ENCODE measurements around the gene C10orf105. TPM values are rescaled to one million over a fixed set of nuclear protein-coding genes. Genes with fewer than 3 reads are reported as not detected.

C10orf105 gene
- total RNA-seq, 1 donor from 2014 or later: not detected

DNA sequence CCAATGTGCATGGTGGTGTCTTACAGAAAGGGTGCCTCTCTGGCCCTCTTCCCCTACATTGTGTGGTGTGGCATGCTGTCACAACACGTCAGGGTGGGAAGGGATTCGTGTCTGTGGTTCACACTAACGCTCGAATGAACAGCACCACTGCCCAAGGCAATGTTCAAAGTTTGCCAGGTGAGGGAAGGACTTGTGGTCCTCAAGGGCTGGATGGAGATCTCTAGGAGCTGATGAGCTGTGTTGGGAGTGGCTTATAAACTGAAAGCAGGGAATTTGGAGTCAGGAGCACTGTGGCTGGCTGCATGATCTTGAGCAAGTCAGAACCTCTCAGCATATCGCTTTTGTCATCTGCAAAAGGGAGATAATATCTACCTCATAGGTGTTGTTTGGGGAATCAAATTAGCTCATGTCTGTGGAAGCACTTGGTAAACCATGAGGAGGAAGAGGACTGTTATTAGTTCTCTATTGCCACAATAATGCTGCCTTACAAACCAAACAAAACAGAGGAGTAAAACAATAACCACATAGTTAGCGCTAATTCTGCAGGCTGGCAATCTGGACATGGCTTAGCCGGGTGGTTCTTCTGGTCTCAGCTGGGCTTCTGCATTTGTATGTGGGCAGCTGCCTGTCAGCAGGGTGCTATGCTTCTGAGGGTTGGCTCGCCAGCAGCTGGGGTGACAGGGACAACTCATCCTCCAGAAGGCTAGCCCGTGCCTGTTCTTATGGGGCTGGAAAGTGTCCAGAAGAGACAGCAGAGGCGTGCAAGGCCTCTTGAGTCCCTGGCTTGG, 22.9 kb upstream of the C10orf105 start:
- Mint-ChIP-seq H3K4me1 (peaks cover 59% of the 10 kb centered on the region), H3K27me3 (no peaks in the 10 kb centered on the region), H3K9me3 (no peaks in the 10 kb centered on the region), H3K36me3 (ENCODE audit: low read depth) (no peaks in the 10 kb centered on the region), H3K4me3 (no peak overlapping the region), H3K27ac (peak overlapping the region; percentile 1)
- TF ChIP-seq, protein P1, sequence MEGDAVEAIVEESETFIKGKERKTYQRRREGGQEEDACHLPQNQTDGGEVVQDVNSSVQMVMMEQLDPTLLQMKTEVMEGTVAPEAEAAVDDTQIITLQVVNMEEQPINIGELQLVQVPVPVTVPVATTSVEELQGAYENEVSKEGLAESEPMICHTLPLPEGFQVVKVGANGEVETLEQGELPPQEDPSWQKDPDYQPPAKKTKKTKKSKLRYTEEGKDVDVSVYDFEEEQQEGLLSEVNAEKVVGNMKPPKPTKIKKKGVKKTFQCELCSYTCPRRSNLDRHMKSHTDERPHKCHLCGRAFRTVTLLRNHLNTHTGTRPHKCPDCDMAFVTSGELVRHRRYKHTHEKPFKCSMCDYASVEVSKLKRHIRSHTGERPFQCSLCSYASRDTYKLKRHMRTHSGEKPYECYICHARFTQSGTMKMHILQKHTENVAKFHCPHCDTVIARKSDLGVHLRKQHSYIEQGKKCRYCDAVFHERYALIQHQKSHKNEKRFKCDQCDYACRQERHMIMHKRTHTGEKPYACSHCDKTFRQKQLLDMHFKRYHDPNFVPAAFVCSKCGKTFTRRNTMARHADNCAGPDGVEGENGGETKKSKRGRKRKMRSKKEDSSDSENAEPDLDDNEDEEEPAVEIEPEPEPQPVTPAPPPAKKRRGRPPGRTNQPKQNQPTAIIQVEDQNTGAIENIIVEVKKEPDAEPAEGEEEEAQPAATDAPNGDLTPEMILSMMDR (IDR thresholded peaks at IDR 0.05): no peak
- CTCF ChIA-PET: interaction anchor here (1.5 kb wide), 1 partner anchor 154 kb away, joined by 4 read pairs; no protein-coding TSS in a partner anchor
- DNase-seq (no peak), ATAC-seq (ENCODE audit: low read depth) (no peak)
- intact Hi-C loops (cut with micrococcal nuclease): no loop called here
- POLR2A ChIA-PET: interaction anchor here (1.1 kb wide), 1 partner anchor 31 kb away, joined by 3 read pairs; the partner anchor contains the start of gene VSIR

DNA sequence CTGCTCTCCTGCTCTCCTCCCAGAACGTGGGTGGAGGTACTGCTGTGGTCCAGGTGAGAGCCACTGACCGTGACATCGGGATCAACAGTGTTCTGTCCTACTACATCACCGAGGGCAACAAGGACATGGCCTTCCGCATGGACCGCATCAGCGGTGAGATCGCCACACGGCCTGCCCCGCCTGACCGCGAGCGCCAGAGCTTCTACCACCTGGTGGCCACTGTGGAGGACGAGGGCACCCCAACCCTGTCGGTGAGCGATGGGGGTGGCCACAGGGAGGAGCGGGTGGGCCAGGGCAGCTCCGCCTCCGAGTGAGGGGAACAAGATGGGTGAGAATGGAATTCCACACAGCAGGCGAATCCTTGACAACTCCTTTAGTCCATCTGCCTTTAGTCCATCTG, 22.1 kb upstream of the C10orf105 start:
- intact Hi-C loops (cut with micrococcal nuclease): no loop called here
- H3K36me3 Mint-ChIP-seq (ENCODE audit: low read depth): no peaks in the 10 kb centered on the region
- ATAC-seq (ENCODE audit: low read depth): no peak
- TF ChIP-seq, protein P1 (IDR thresholded peaks at IDR 0.05): no peak
- H3K9me3 Mint-ChIP-seq: no peaks in the 10 kb centered on the region
- no peak for DNase-seq
- POLR2A ChIA-PET: interaction anchor here (1.1 kb wide), 1 partner anchor 31 kb away, joined by 3 read pairs; the partner anchor contains the start of gene VSIR
- H3K4me1 Mint-ChIP-seq: peaks cover 59% of the 10 kb centered on the region
- CTCF ChIA-PET: no interaction called here
- no peak overlapping the region for H3K4me3 Mint-ChIP-seq
- no peaks in the 10 kb centered on the region for H3K27me3 Mint-ChIP-seq
- no peak overlapping the region for H3K27ac Mint-ChIP-seq

DNA sequence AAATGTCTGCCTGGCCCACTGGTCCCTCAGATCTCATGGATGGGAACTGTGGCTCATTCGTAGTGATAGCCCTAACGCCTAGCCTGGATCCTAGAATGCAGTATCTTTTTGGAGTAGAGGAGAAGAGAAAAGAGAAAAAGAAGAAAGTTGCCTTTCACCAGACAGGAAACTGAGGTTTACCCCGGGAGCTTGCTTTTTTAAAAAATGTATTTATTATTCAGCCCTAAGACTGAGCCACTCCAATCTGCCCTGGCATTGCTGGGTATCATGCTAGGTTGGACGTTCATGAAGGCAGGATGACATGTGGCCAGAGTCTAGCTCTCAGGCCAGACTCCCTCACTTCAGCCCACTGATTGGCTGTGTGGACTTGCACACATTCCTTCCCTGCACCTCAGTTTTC, 21.5 kb upstream of the C10orf105 start:
- TF ChIP-seq, protein P1 (IDR thresholded peaks at IDR 0.05): no peak
- ATAC-seq (ENCODE audit: low read depth) (no peak), DNase-seq (no peak)
- H3K4me3 Mint-ChIP-seq: no peak overlapping the region
- ChIA-PET POLR2A (interaction anchor here (1.1 to 2.2 kb wide), 2 partner anchors 8 to 32 kb away, joined by 3 to 7 read pairs; partner anchors contain the start of gene VSIR), CTCF (no interaction called here)
- no peaks in the 10 kb centered on the region for H3K9me3 Mint-ChIP-seq
- H3K36me3 Mint-ChIP-seq (ENCODE audit: low read depth): no peaks in the 10 kb centered on the region
- no peaks in the 10 kb centered on the region for H3K27me3 Mint-ChIP-seq
- intact Hi-C loops (cut with micrococcal nuclease): no loop called here
- peak overlapping the region; percentile 32 for H3K27ac Mint-ChIP-seq
- H3K4me1 Mint-ChIP-seq: peaks cover 59% of the 10 kb centered on the region

DNA sequence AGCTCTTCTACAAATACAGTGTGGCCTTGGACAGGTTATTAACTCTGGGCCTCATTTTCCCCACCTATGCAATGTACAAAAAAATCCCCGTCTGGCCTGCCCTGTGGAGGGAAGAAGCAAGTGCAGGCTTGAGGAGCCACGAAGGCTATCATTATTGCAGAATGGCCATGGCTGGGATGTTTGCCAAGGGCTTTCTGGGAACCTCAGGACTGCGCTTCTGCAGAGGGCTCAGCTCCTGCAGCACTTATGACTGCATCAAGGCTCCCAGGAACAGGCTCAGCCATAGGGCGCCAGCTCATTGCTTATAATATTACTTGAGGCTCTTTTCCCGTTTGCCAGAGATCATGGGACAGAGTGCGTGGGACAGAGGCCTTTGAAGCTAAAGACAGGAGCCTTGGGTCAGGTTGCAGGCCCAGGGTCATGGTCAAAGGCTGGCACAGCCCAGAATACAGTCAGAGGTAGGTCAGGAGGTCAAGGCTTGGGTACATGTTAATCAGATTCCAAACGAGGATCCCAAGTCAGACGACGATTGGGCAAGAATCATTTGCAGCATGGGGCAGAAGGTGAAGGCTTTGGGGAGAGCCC, 20.6 kb upstream of the C10orf105 start:
- ChIA-PET POLR2A (interaction anchor here (1.1 to 2.2 kb wide), 2 partner anchors 9 to 33 kb away, joined by 3 to 7 read pairs; partner anchors contain the start of gene VSIR), CTCF (no interaction called here)
- Mint-ChIP-seq H3K27ac (no peak overlapping the region), H3K4me3 (no peak overlapping the region), H3K36me3 (ENCODE audit: low read depth) (no peaks in the 10 kb centered on the region), H3K27me3 (no peaks in the 10 kb centered on the region), H3K9me3 (no peaks in the 10 kb centered on the region), H3K4me1 (peaks cover 61% of the 10 kb centered on the region)
- TF ChIP-seq, protein P1 (IDR thresholded peaks at IDR 0.05): no peak
- intact Hi-C loops (cut with micrococcal nuclease): no loop called here
- DNase-seq: no peak
- ATAC-seq (ENCODE audit: low read depth): no peak

DNA sequence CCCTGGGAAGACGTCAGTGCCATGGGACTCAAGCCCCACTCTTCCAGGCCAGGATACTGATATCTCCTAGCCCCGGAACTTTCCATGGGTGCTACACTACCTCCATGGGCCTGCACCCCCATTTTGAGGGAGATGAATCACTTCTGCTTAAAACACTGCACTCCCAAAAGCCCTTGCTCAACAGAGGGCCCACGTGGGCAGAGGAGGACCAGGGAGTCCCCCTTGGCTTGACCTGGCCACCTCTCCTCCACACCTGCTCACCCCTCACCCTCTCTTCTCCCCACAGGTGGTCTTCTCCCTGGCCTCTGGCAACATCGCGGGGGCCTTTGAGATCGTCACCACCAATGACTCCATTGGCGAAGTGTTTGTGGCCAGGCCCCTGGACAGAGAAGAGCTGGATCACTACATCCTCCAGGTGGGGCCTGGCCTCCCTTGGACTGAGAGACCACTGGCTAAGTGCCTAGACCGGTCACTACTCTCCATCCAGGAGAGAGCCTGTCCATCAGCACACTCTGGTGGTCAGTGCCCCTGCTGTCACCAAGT, 19.9 kb upstream of the C10orf105 start:
- Mint-ChIP-seq H3K4me1 (peaks cover 68% of the 10 kb centered on the region), H3K4me3 (no peak overlapping the region), H3K36me3 (ENCODE audit: low read depth) (no peaks in the 10 kb centered on the region), H3K27ac (no peak overlapping the region), H3K9me3 (no peaks in the 10 kb centered on the region), H3K27me3 (no peaks in the 10 kb centered on the region)
- TF ChIP-seq, protein P1 (IDR thresholded peaks at IDR 0.05): no peak
- ChIA-PET CTCF (no interaction called here), POLR2A (interaction anchor here (2.2 kb wide), 1 partner anchor 34 kb away, joined by 7 read pairs; the partner anchor contains the start of gene VSIR)
- no peak for ATAC-seq (ENCODE audit: low read depth)
- no peak for DNase-seq
- intact Hi-C loops (cut with micrococcal nuclease): no loop called here
